DOHH2 (cell line): Measurements from ENCODE around the gene FIGN.

ENCODE experiments used
- EZH2phosphoT487 ChIP-seq: fragments of 200-600 bp; sonication (generic); IDR thresholded peaks from 2 replicates; pipeline ENCODE4 v1.6.1; 2017; ENCODE audit warnings: borderline replicate concordance, mild to moderate bottlenecking, antibody characterized with exemption, low read length, moderate library complexity, mixed read lengths
- TF ChIP-seq, protein P1 (sequence below): fragments of 200-600 bp; sonication (generic); IDR thresholded peaks from one replicate; pipeline ENCODE4 v1.5.1; 2014; ENCODE audit warnings: antibody characterized with exemption, mild to moderate bottlenecking, low read depth, low read length; ENCODE audit not compliant: poor library complexity, severe bottlenecking

DNA sequence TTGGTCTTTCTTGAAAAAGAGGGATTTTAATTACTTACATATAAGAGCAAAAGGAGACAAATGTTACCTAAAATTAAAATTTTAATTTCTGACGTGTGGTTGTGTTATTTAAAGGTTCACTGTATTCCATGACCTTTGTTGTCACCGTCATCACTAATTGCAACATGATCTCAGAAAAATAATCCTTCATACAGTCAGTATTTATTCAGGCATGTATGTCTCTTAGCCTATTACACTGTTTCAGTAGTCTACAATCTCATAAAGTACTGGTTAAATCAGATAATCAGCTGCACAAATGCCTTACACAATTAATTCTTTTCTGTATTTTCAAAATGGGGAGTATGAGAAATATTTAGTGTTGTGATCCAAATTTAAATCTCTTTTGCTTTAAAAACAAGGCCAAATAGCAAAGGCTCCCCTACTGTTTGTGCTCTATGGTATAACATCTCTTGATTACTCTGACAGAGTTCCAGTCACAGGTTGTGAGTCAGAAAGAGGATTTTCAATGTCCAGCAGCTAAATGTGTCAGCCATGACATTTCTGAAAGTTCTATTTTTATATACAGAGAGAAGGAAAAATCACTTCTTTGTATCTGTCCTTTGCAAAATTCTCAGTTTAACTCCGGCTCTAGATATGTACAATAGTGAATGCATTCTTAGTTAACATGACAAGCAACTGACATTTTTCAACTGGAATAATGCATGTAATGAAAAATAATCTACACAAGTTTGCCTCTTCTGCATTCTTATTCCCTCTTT is 184.0 kb downstream of the FIGN start:
- TF ChIP-seq, protein P1, sequence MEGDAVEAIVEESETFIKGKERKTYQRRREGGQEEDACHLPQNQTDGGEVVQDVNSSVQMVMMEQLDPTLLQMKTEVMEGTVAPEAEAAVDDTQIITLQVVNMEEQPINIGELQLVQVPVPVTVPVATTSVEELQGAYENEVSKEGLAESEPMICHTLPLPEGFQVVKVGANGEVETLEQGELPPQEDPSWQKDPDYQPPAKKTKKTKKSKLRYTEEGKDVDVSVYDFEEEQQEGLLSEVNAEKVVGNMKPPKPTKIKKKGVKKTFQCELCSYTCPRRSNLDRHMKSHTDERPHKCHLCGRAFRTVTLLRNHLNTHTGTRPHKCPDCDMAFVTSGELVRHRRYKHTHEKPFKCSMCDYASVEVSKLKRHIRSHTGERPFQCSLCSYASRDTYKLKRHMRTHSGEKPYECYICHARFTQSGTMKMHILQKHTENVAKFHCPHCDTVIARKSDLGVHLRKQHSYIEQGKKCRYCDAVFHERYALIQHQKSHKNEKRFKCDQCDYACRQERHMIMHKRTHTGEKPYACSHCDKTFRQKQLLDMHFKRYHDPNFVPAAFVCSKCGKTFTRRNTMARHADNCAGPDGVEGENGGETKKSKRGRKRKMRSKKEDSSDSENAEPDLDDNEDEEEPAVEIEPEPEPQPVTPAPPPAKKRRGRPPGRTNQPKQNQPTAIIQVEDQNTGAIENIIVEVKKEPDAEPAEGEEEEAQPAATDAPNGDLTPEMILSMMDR: no peak
- TF ChIP-seq EZH2phosphoT487: no peak
